Adrenal gland (tissue), 5 donors: ENCODE measurements around the gene ATF7.

Experiments used
- CTCF ChIP-seq, 6 experiments: fragments of 450-650 bp in 4 of 6; fragments of 200-600 bp in 2 of 6; sonication (generic) in 1 of 6; IDR thresholded peaks; 1 replicate in 5 of 6; 2 replicates in 1 of 6; pipeline versions ENCODE4 v1.5.1 to v1.8.0; 2016 to 2021; ENCODE audit warnings: antibody characterized with exemption in 6 of 6, mild to moderate bottlenecking in 2 of 6, moderate library complexity in 1 of 6
- POLR2A ChIP-seq, 2 donors: fragments of 450-650 bp; IDR thresholded peaks; one replicate each; pipeline ENCODE4 v1.6.1; 2017; ENCODE audit warnings: antibody characterized with exemption in 2 of 2, mild to moderate bottlenecking in 2 of 2, moderate library complexity in 1 of 2
- donor health status: DM: no; HTN: no; CAD: no.

GRCh38 chr12:53489242-53489864, 136.8 kb downstream of the ATF7 start:
- TF ChIP-seq CTCF (IDR thresholded peaks at IDR 0.05): no peak
- no peak for TF ChIP-seq POLR2A (IDR thresholded peaks at IDR 0.05)
